ENCODE data around the gene AARS1. TPM values are rescaled to one million over a fixed set of nuclear protein-coding genes. Genes with fewer than 3 reads are reported as not detected.
"Not testable (repeated sequence)": the region's sequence is repeated elsewhere in the genome, so short reads cannot be mapped to it uniquely, and the experiment has no call there.

The AARS1 gene
- total RNA-seq, 1 experiment from 2014 or later, result 77.1 TPM

- DNase-seq (ENCODE audit: low spot score), result no peak
These were observed 17.6 kb downstream of the AARS1 start for GRCh38 chr16:70271696-70272095.

DNA sequence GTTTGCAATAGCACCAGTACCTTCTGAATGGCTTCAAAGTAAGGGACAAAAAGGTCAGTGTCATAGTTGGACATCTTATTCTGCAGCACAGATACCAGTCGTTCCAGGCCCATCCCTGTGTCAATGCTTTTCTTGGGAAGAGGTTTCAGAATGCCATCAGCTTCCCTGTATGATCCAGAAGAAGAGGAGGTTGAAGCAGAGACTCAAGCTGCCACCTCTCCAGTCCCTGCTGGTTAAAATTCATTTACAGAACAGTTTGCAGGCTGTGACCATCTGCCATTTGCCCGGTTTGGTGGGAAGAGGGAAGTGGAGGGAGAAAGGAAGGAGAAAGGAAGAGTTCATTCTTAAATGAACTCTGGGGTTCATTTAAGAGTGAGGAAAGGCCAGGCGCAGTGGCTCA lies 19.1 kb downstream of the AARS1 start:
- no peak for DNase-seq (ENCODE audit: low spot score)

DNA sequence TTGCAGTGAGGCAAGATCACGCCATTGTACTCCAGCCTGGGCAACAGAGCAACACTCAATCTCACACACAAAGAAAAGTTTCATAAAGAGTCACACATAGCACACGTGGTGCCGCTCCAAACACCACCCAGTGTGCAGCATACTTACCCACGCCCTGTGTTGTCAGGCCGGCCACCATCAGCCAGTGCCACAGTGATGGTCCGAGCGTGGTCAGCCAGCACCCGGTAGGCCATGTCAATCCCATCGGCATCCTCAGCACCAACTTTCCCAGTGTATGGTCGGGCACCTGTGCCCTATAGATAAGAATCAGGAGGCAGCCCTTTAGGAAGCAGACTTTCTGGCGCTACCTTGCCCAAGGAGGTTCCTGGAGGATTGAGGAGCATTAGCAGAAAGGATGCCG lies 19.8 kb downstream of the AARS1 start:
- DNase-seq (ENCODE audit: low spot score), result no peak

DNA sequence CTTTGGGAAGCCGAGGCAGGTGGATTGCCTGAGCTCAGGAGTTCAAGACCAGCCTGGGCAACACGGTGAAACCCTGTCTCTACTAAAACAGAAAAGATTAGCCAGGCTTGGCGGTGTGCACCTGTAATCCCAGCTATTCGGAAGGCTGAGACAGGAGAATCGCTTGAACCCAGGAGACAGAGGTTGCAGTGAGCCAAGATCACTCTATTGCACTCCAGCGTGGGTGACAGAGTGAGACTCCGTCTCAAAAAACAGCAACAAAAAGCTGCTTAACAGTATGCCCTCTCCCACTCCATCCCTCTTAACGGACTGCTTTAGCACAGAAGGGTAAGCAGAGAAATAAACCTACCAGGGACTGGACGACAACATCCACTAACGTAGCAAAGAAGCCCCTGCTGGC lies 21.4 kb downstream of the AARS1 start:
- not testable (repeated sequence) for DNase-seq (ENCODE audit: low spot score)

DNA sequence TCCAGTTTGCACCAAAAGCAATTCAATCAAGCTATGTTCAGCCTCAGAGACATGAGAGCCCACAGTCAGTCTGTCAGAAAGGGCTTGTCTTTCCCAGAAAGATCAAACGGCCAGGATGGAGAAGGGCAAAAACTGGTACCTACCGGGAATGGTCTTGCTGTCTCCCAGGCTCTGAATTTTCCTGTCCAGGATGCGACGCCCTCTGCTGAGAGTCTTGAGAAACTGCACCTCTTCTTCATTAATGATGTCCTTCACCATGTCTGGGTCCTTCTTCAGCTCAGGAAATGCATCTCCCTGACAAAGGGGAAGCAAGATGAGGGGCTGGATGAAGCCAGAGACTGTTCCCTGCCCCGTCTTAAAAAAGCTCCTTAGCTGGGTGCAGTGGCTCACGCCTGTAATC lies 21.8 kb downstream of the AARS1 start:
- no peak for DNase-seq (ENCODE audit: low spot score)

DNA sequence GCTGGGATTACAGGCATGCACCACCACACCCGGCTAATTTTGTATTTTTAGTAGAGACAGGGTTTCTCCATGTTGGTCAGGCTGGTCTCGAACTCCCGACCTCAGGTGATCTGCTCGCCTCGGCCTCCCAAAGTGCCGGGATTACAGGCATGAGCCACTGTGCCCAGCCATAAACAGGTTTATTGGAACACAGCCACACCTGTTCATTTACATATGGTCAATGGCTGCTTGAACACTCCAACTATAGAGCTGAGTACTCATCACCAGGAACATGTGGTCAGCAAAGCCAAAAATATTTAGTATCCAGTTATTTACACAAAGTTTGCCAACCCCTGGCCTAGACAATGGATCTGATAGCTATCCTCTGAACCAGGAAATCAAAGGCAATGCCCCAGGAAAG lies 29.4 kb downstream of the AARS1 start:
- not testable (repeated sequence) for DNase-seq (ENCODE audit: low spot score)

DNA sequence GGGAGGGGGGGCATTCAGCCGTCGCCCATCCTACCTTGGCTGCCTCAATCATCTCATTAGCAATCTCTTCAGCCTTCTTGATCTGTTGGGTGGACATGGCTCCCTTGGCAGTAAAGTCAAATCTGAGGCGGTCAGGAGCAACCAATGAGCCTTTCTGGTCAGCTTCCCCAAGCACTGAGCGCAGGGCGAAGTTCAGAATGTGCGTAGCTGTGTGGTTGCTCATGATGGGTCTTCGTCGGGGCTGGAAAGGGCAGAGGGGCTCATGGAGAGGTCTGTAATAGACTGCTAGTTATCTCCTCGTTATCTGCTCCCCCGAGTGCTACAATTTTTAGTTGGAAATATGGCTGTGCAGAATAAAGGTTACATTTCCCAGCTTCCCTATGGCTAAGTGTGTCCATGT lies 30.4 kb downstream of the AARS1 start:
- DNase-seq (ENCODE audit: low spot score), result no peak

- no peak for DNase-seq (ENCODE audit: low spot score)
These were observed 31.2 kb downstream of the AARS1 start for GRCh38 chr16:70258065-70258464.

GRCh38 chr16:70257391-70257790 lies 31.9 kb downstream of the AARS1 start:
- no peak for DNase-seq (ENCODE audit: low spot score)

DNA sequence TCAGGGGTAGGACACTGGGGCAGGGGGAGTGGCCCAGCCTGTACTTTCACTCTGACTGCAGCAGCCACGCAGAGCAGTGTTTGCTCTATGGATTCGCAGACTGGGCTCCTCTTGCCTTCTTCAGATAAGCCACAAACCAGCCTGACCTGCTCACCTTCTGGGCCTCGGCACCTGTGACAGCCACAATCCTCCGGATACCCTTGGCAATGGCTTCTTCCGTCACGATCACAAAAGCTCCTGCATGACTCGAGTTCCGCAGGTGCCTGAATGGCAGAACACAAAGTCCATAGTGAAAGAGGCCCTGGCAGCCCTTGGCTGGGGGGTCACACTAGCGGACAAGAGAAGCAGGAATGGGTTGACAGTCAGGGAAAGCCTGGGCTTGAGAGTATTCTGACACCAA lies 33.7 kb downstream of the AARS1 start:
- DNase-seq (ENCODE audit: low spot score), result no peak

DNA sequence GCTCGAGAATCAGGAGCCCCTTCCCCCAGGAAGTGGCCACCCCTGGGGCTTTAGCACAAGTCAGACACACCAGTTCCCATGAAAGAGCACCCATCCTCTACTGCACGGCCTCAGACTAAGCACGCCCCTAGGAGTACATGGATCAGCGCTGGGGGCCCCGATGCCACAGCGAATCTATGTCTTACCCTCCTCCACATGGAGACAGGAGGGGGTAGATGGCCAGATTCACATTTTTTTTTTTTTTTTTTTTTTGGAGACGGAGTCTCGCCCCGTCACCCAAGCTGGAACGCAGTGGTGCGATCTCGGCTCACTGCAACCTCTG lies 34.4 kb downstream of the AARS1 start:
- no peak for DNase-seq (ENCODE audit: low spot score)

DNA sequence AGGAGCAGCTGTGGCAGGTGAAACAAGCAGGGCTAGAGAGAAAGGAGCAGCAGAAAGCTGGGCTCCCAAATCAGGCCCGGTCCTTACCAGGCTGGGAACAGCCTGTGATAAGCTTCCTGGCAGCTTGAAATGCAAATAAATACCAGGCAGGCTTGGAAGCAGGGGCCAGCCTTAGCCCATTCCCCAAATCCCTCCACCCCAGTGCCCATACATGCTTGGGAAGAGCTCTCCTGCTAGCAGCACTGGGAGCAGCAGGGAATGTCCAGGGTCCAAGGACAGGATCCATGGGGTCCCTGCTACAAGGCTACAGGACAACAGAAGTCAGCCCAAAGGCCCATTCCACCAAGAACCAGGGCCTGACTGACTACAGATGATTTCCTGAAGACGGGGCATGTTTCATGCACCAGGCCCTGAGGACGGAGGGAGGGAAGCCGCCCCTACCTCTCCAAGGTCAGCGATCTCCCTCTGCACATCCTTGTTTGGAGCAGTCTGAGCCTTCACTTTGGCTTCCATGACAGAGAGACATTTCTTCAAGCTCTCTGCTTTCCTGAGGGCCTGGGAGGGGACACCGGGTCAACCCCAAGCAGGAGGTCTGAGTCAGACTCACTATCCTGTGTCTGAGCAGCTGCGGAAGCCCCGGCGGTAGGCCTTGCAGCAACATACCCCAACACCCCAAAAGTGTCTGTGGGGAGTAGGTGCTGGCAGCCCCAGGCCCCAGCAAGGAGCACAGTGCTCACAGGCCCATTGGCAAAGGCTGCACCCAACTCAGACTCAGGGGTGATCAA lies 34.9 kb downstream of the AARS1 start:
- DNase-seq (ENCODE audit: low spot score), result no peak

DNA sequence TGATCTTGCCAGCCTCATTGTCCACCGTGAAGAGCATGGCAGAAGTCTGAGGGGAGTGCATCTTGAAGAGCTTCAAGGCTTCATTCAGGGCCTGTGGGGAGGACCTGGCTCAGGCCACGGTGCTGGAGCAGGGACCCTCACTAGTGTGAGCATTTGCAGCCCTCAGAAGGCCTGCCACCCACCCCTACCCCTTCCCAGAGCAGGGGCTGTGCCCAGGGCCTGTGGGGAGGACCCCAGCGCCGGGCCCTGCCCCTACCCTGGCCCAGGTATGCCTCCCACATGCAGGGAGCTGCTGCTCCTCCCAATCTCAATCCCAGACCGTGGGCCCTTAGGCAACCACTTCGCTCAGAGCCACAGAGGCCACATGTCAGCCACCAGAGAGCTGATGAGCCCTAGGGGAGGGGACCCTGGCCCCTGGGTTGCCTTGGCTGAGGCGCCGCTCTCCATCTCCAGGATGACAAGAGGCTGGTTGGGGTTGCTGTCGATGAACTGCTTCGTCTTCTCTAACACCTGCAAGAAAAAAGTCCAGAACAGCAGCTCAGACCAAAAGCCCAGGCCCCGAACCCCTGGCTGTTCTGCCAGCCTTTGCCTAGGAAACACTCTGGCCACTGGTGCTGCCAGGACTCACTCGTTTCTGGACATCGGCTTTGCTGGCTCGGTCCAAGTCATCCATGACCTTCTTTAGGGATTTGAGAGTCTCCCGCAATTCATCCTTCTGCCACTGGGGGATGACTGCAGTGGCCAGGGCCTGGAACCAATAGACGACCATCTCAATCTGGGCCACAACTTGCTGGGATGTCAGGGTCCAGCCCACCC lies 35.8 kb downstream of the AARS1 start:
- no peak for DNase-seq (ENCODE audit: low spot score)

DNA sequence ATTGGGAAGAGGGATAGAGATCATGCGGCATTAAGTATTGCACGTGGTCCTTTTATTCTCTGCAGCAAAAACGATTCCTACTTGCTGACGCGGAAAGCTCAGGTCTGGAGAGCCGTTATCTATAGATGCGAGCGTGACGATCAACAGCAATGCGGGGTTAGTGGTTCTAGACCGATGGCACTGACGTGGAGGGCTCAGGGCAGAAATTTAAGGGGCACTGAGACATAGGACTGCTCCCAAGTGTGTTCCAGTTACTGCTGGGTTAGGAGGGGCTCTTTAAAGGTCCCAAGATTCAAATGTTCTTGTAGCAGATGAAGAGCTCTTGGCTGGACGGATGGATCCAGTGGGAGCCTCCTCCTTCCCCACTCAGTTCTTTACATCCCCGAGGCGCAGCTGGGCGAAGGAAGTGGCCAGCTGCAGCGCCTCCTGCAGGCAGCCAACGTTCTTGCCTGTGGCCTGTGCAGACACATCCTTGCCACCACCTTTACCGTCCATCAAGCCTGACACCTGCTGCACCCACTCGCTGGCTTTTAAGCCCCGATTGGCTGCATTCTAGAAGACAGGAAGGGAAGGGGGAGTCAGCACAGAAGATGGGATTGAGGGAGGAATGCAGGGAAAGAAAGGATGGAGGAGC lies 36.8 kb downstream of the AARS1 start:
- DNase-seq (ENCODE audit: low spot score), result no peak

DNA sequence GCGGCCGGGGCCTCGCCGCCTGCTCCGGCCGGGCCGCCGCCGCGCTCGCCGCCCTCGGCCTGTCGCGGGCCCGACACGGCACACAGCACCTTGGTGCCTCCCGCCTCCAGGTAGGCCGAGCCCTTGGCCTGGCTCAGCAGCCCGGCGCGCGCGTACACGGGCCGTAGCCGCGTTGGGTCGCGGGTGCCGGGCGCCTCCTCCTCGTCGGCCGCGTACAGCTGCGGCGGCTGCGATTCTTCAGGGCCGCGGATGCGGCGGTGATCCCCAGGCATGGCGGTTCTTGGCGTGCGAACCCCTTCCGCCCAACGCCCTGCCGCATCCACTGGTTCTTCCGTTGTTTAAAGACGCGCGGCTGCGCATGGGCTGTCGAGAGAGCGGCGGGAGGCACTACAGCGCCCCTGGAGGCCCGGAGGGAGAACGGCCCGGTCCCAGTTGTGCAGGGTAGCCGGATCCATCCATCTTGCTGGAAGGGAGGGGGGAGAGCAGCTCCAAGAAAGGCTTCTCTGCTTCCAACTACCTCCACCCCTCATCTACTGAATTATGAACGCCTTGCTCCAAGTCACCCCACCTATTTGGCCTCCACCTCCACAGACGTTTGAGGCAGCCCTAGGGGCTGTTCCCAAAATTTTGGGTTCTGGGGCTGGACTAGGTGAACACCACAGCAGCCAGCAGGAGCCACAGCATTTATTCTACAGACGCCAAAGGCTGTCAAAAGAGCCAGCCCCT lies 37.5 kb downstream of the AARS1 start, which contains the start of gene EXOSC6:
Gene EXOSC6 (minus strand): TSS at position 312 of the 726 bp plus-strand sequence. CDS start 40 bp downstream, at position 272.
- DNase-seq (ENCODE audit: low spot score), result peak; percentile 91

GRCh38 chr16:70250748-70251628 lies 38.3 kb downstream of the AARS1 start:
- no peak for DNase-seq (ENCODE audit: low spot score)

GRCh38 chr16:70249697-70250096 lies 39.6 kb downstream of the AARS1 start:
- DNase-seq (ENCODE audit: low spot score), result not testable (repeated sequence)

GRCh38 chr16:70238773-70239172 lies 50.5 kb downstream of the AARS1 start:
- DNase-seq (ENCODE audit: low spot score), result not testable (repeated sequence)

GRCh38 chr16:70231831-70232230 lies 57.5 kb downstream of the AARS1 start:
- DNase-seq (ENCODE audit: low spot score), result not testable (repeated sequence)

GRCh38 chr16:70226024-70226423 lies 63.3 kb downstream of the AARS1 start:
- DNase-seq (ENCODE audit: low spot score), result not testable (repeated sequence)

- DNase-seq (ENCODE audit: low spot score), result not testable (repeated sequence)
These were observed 63.9 kb downstream of the AARS1 start for GRCh38 chr16:70225430-70225829.
